Measurements from ENCODE around the gene COBL.

Gene COBL

DNA sequence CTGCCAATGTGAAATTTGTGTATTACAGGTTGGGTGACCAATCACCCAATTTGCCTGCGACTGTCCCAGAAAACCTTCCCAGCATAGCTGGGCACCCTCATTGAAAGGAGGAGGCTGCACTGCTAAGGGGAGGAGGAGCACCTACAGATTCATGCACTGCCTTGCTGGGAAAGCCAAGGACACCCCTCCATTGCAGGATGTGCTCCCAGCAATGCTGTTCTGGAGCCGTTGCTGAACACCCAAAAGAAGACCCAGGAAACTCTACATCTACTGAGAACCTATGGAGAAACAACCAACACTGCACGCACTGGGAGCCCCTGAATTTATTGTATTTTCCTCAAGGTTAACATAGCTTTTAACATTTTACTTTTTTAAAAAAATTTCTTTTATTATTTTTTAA is 295.7 kb downstream of the COBL start:
- TF ChIP-seq YY1 (IDR thresholded peaks at IDR 0.05; ENCODE audit: low read depth), result no peak
- TF ChIP-seq, protein P1, sequence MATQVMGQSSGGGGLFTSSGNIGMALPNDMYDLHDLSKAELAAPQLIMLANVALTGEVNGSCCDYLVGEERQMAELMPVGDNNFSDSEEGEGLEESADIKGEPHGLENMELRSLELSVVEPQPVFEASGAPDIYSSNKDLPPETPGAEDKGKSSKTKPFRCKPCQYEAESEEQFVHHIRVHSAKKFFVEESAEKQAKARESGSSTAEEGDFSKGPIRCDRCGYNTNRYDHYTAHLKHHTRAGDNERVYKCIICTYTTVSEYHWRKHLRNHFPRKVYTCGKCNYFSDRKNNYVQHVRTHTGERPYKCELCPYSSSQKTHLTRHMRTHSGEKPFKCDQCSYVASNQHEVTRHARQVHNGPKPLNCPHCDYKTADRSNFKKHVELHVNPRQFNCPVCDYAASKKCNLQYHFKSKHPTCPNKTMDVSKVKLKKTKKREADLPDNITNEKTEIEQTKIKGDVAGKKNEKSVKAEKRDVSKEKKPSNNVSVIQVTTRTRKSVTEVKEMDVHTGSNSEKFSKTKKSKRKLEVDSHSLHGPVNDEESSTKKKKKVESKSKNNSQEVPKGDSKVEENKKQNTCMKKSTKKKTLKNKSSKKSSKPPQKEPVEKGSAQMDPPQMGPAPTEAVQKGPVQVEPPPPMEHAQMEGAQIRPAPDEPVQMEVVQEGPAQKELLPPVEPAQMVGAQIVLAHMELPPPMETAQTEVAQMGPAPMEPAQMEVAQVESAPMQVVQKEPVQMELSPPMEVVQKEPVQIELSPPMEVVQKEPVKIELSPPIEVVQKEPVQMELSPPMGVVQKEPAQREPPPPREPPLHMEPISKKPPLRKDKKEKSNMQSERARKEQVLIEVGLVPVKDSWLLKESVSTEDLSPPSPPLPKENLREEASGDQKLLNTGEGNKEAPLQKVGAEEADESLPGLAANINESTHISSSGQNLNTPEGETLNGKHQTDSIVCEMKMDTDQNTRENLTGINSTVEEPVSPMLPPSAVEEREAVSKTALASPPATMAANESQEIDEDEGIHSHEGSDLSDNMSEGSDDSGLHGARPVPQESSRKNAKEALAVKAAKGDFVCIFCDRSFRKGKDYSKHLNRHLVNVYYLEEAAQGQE (IDR thresholded peaks at IDR 0.05; ENCODE audit: low read depth), result no peak

DNA sequence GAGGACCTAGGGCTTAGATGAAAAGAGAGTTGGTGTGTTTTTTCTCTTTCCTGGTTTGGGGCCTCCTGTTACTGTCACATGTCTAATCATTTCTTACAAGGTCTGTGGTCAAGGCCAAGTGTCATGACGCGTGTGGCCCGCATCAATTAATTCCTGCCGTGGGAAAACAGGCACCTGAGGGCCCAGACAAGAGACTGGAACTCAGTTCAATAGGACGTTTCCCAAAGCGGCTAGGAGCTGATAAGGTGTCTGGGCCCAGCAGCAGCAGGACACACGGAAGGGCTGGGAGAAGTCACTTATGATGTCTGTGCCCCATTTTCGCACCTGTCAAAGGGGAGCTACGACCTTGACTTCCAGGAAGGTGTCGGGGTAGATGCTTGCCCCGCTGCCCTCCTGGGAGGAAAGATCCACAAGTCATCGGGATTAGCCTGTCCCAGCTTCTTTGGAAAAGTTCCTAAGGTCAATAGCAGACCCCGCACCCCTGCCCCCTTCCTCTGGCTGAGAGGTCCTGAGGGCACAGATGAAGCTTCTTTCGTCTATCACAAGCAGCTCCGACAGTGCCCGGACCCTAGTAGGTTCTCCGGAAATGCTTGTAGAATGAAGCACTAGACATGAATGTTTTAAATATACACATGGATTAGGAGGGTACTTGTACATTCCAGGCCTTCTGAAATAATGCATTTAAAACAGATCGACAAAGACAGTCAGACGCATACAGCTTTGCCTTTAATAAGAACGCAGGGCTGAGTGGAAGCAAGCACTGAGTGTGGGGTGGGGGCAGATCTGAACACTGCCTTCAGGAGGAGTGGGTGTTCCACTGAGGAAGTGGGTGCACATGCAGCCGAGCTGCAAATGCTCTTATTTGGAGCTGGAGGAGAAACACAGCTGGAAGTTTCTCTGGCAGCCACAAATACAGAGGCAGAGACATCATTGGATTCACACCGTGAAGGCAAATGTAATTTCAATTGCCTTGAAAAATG is 296.4 kb downstream of the COBL start:
- TF ChIP-seq ZBTB7A (IDR thresholded peaks at IDR 0.05; ENCODE audit: low read depth), result no peak
- TF ChIP-seq, protein P2, sequence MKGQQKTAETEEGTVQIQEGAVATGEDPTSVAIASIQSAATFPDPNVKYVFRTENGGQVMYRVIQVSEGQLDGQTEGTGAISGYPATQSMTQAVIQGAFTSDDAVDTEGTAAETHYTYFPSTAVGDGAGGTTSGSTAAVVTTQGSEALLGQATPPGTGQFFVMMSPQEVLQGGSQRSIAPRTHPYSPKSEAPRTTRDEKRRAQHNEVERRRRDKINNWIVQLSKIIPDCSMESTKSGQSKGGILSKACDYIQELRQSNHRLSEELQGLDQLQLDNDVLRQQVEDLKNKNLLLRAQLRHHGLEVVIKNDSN (IDR thresholded peaks at IDR 0.05), result no peak
- TF ChIP-seq RAD21 (IDR thresholded peaks at IDR 0.05; ENCODE audit: low read depth), result no peak
- no peak for TF ChIP-seq TEAD4 (IDR thresholded peaks at IDR 0.05)
- no peak for TF ChIP-seq YY1 (IDR thresholded peaks at IDR 0.05; ENCODE audit: low read depth)

DNA sequence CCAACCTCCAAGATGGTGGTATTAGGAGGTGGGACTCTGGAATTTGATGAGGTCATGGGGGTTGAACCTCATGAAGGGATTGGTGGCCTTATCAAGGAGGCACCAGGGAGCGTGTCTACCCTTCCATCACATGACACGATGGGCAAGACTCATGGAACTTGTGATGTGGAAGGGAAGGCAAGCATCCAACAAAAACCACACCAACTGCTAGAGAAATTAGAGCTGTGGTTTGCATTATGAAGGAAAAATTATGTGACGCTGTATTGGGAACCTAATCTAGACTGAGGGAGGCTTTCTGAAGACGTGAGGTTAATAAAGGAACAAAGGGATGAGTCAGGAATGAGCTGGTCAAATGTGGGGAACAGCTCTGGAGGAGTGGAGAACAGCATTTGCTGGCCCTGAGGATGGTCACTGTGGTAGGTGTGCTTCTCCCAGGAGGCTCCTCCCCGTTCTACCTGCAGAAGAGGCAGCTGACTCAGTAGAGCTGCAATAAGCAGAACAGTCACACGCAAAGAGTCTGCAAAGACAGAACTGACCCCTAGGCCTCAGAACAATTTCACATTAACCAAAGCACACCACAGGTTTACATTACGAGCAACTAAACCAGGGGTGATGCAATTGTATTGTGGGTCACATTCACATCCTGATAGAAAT is 297.3 kb downstream of the COBL start:
- TF ChIP-seq, protein P2 (IDR thresholded peaks at IDR 0.05), result no peak
- no peak for TF ChIP-seq TEAD4 (IDR thresholded peaks at IDR 0.05)
- no peak for TF ChIP-seq CEBPB (IDR thresholded peaks at IDR 0.05)
- no peak for TF ChIP-seq NFIC (IDR thresholded peaks at IDR 0.05)
- TF ChIP-seq CREB1 (IDR thresholded peaks at IDR 0.05; ENCODE audit: low read depth), result no peak
- TF ChIP-seq TCF12 (IDR thresholded peaks at IDR 0.05; ENCODE audit: low read depth), result no peak
- TF ChIP-seq ZBTB7A (IDR thresholded peaks at IDR 0.05; ENCODE audit: low read depth), result no peak
- no peak for TF ChIP-seq TAF1 (IDR thresholded peaks at IDR 0.05; ENCODE audit: low read depth)
- TF ChIP-seq FOXM1 (IDR thresholded peaks at IDR 0.05; ENCODE audit: borderline replicate concordance, low read depth), result no peak
- no peak for TF ChIP-seq EGR1 (IDR thresholded peaks at IDR 0.05)
- TF ChIP-seq, protein P3, sequence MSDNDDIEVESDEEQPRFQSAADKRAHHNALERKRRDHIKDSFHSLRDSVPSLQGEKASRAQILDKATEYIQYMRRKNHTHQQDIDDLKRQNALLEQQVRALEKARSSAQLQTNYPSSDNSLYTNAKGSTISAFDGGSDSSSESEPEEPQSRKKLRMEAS (IDR thresholded peaks at IDR 0.05), result no peak
- no peak for TF ChIP-seq YY1 (IDR thresholded peaks at IDR 0.05; ENCODE audit: low read depth)
- TF ChIP-seq, protein P1 (IDR thresholded peaks at IDR 0.05; ENCODE audit: low read depth), result no peak
- no peak for TF ChIP-seq EP300 (IDR thresholded peaks at IDR 0.05; ENCODE audit: borderline replicate concordance)
- TF ChIP-seq RAD21 (IDR thresholded peaks at IDR 0.05; ENCODE audit: low read depth), result no peak

DNA sequence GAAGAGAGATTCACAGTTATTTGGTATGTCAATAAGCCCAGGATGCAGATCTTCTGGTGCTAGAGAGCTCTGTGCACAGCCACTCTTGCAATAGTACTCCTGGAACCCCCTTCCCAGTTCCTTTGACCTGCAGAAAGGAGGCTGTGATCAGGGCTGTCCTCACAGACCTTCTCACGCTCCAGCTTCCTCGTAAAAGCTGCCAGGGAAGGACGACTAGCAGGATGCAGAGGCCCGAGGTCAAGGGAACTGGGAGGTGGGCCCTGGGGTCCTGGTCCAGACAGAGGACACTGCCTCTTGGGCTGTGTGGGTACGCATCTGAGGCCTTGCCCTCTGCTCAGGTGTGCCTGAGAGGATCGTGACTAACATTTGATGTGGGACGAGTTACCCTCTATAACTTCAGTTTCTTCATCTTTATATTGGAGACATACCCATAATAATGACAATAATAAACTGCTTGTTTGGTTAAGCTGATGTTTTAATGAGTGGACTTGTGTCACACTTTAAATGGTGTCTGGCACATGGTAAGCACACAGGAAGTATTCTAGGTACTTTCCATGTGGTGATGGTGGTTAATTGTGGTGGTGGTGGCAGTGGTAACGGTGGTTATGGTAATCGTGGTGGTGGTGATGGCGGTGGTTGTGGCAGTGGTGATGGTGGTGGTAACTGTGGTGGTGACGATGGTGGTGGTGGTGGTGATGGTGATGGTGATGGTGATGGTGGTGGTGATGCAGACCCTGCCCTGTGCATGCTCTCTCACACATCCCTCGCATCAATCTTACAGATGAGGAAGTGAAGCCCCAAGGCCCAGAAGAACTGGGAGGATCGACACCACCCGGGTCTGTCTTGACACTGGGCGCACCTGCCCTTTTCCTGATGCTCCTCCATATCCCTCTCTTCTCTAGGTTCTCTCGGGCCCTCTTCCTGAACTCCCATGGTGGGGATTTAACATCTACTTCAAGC is 298.8 kb downstream of the COBL start:
- TF ChIP-seq, protein P3 (IDR thresholded peaks at IDR 0.05), result no peak

DNA sequence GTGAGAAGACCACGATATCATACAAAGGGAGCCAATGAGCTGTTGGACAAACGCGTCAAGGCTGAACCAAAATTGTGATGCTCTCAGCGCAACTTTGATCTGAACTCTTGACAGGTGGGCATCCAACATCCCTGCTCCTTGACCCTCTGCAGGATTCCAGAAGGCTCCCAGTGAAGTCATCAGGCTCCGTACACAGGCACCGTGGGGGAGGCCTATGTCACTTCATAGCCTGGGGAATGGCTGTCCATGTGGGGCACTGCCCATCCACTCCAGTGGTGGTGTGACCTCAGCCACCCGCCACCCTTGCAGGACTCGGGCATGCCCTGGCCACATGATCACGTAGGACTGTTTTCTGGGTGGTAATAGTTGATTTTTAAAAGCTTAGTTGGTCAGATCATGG is 300.1 kb downstream of the COBL start:
- TF ChIP-seq EGR1 (IDR thresholded peaks at IDR 0.05) (no peak), FOXM1 (IDR thresholded peaks at IDR 0.05; ENCODE audit: borderline replicate concordance, low read depth) (no peak)
- TF ChIP-seq, protein P3 (IDR thresholded peaks at IDR 0.05), result no peak
- TF ChIP-seq, protein P1 (IDR thresholded peaks at IDR 0.05; ENCODE audit: low read depth), result no peak
